Ramos (cell line): ENCODE measurements around the gene SARDH.

Source experiments
- in situ Hi-C: fragments of 300-500 bp; cut with MboI; formaldehyde crosslinking; loops from one replicate; pipeline ENCODE4 v1.14.3; 2022; ENCODE audit warnings: low sequenced_read_pairs; ENCODE audit not compliant: unreplicated experiment

Gene SARDH

GRCh38 chr9:133735931-133736330, 2.2 kb downstream of the SARDH start:
- in situ Hi-C loops = no loop called here

GRCh38 chr9:133735415-133735775, 2.8 kb downstream of the SARDH start:
- in situ Hi-C loops = no loop called here

DNA sequence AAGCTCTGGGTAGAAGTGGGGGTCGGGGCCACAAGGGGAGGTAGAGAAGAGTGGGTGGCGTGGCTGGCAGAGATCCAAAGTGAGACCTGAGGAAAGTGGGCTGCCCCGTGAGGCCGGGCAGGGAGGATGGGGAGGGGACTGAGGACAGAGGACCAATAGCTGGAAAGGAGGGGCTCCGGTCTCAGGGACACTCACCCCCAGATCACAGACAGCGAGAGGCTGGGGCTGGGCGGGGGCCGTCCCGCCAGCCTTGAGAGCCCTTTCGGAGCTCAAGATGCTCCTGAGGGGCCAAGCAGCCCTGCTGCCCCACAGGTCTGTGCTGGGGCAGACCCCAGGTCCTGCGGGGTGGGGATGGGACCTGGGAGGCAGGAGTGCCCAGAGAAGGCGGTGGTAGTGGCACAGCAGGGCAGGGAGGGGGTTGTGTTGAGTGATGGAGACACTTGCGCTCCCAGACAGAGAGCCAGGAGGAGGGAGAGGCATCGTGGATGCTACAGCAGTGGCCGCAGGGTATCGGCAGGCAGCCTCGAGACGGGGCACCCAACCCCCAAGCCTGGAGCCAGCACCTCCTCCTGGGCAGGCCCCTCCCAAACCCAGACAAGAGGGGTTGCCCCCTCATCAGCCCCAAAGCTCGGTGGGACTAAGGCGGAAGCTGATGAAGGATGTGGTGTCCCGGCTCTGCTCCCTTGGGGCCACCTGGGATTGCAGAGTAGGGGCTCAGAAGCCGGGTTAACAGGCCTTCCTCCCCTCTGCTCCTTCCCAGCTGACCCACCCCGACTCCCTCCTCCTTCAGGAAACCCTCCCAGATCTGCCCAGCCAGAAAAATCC, 3.4 kb downstream of the SARDH start:
- in situ Hi-C loops = no loop called here

DNA sequence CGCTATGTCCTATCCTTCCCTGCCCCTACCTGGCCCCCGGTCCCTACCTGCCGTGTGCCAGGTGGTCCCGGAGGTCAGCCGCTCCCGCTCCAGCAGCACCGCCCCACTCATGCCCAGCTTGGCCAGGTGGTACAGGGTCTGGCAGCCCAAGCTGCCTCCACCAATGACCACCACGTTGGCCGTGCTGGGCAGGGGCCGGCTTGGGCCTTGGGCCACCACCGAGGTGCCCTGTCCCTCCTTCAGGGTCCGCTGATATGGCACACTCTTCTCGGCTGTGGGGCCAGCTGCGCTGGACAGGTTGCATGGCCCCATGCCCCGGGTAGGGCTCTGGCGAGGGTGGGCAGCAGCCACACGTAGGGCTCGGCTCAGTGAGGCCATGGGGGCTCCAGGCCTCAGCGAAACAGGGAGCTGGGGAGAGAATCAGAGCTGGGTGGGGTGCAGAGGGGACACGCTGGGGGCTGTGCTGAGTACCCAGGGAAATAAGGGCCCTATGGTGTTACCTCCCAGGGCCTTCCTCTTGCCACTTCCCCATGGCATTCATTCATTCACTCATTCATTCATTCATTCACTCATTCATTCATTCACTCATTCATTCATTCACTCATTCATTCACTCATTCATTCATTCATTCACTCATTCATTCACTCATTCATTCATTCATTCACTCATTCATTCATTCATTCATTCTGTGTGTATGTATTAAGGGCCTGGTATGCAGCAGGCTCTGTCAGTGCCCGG, 4.2 kb downstream of the SARDH start:
- in situ Hi-C loops = no loop called here

GRCh38 chr9:133733421-133733795, 4.7 kb downstream of the SARDH start:
- in situ Hi-C loops = no loop called here

- in situ Hi-C loops = no loop called here
Observed at GRCh38 chr9:133732639-133733408, 5.3 kb downstream of the SARDH start.

- in situ Hi-C loops = no loop called here
Observed at GRCh38 chr9:133731876-133732638, 6.1 kb downstream of the SARDH start.

- in situ Hi-C loops = no loop called here
Observed at GRCh38 chr9:133730994-133731715, 7.0 kb downstream of the SARDH start.

- in situ Hi-C loops = no loop called here
Observed at GRCh38 chr9:133729617-133730281, 8.4 kb downstream of the SARDH start.

GRCh38 chr9:133728856-133729616, 9.1 kb downstream of the SARDH start:
- in situ Hi-C loops = no loop called here

- in situ Hi-C loops = no loop called here
Observed at GRCh38 chr9:133727876-133728441, 10.2 kb downstream of the SARDH start.

GRCh38 chr9:133727277-133727875, 10.8 kb downstream of the SARDH start:
- in situ Hi-C loops = no loop called here

DNA sequence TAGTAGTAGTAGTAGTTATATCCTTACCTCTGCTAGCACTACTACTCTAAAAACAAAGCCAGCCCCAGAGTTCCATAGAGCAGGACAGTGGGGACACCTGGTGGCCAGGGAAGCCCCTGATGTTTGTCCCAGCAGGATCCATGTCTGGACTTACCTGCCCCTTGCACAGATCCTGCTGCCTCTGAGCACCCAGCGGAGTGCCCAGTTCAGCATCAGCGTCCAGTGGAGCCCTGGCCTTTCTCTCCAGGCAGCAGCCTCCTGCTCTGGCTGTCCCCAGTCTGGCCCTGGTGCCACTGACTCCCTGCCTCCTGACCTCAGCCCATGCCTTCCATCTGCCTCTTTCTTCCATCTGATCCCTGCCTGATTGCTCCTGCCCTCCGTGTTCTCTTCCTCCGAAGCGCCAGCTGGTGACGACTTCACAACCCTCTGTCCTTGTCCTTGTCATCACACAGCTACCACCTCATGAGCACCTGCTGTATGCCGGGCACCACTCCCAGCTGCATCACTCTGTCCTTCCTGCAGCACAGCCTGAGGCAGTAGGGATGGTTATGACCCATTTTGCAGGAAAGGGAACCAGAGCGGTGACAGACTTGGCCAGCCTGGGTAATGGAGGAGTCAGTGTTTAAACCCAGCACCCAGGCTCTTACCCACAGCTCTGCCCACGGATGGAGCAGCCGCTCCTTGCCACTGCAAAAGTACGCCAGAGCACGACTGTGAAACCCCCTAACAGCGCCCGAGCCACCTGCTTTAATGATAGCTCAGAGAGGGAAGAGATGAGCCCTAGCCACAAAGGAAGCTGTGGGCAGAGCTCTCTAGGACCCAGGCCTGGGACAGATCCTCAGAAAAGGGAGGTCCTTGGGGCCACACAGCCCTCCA, 11.5 kb downstream of the SARDH start:
- in situ Hi-C loops = no loop called here

DNA sequence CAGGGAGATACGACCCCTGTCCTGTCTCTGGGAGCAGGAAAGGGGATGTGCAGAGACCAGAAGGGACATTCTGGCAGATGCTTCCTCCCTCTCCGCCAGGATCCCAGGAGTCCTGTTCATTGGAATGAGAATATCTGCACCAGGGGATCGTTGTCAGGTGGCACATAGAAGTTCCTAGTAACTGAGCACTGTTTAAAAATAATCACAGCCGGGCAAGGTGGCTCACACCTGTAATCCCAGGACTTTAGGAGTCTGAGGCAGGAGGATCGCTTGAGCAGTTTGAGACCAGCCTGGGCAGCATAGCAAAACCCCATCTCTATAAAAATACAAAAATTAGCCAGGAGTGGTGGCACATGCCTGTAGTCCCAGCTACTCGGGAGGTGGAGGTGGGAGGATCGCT, 12.3 kb downstream of the SARDH start:
- in situ Hi-C loops = no loop called here

GRCh38 chr9:133718563-133719315, 19.4 kb downstream of the SARDH start:
- in situ Hi-C loops = loop anchor here (5.0 kb wide), 1 partner anchor 181 kb away; no protein-coding TSS in a partner anchor
